HEK293 (cell line): ENCODE measurements around the gene MGAT4C.
"Not testable (repeated sequence)": the region's sequence is repeated elsewhere in the genome, so short reads cannot be mapped to it uniquely, and the experiment has no call there.

Source experiments
- CTCF ChIA-PET: fragments of 350-600 bp; formaldehyde crosslinking; extraction: SDS; loops from one replicate; lab custom pipeline; 2021; ENCODE audit warnings: antibody characterized with exemption; lab: Yijun Ruan, JAX
- POLR2A ChIA-PET: fragments of 300-600 bp; formaldehyde crosslinking; extraction: SDS; loops from one replicate; lab custom pipeline; 2020; ENCODE audit warnings: antibody characterized with exemption, inconsistent platforms; lab: Yijun Ruan, JAX
- H3K27ac ChIP-seq: fragments of 200-500 bp; sonication (Bioruptor generic); 2 replicates; pipeline ENCODE4 v1.5.1; 2014; ENCODE audit warnings: low read depth, low read length, control low read depth, inconsistent platforms; ENCODE audit errors: extremely low read depth
- H3K36me3 ChIP-seq, 2 experiments: fragments of 200-500 bp in 1 of 2; sonication (Bioruptor generic) in 1 of 2; 1 replicate in 1 of 2; 2 replicates in 1 of 2; pipeline ENCODE4 v1.5.1; 2014 to 2017; ENCODE audit warnings: inconsistent platforms in 2 of 2, low read length in 2 of 2; ENCODE audit not compliant: control insufficient read depth in 2 of 2, insufficient read depth in 1 of 2
- H3K4me1 ChIP-seq: fragments of 200-500 bp; sonication (Bioruptor generic); 2 replicates; pipeline ENCODE4 v1.5.1; 2014; ENCODE audit warnings: mild to moderate bottlenecking, low read length, inconsistent platforms; ENCODE audit not compliant: control insufficient read depth, insufficient read depth
- H3K4me3 ChIP-seq: 2 replicates; pipeline ENCODE4 v1.5.1; 2011; ENCODE audit warnings: low read depth, mild to moderate bottlenecking, control low read depth, low read length, moderate library complexity
- H3K9me3 ChIP-seq: fragments of 200-500 bp; sonication (Bioruptor generic); 2 replicates; pipeline ENCODE4 v1.5.1; 2014; ENCODE audit warnings: low read depth, low read length, inconsistent platforms; ENCODE audit not compliant: control insufficient read depth, insufficient read depth
- BCL11B ChIP-seq: fragments of 450-650 bp; formaldehyde crosslinking; IDR thresholded peaks from 2 replicates; pipeline ENCODE4 v1.5.1; 2016; ENCODE audit warnings: low read depth, missing biosample characterization, missing genetic modification characterization
- HOXA7 ChIP-seq: sonication (generic); formaldehyde crosslinking; IDR thresholded peaks from 2 replicates; pipeline ENCODE4 v1.8.1; 2022; ENCODE audit warnings: missing genetic modification reagents, borderline replicate concordance
- HOXD13 ChIP-seq: sonication (generic); formaldehyde crosslinking; IDR thresholded peaks from 2 replicates; pipeline ENCODE4 v1.8.0; 2022; ENCODE audit warnings: missing genetic modification reagents, borderline replicate concordance
- REST ChIP-seq: fragments of 450-650 bp; formaldehyde crosslinking; IDR thresholded peaks from 2 replicates; pipeline ENCODE4 v1.5.1; 2016; ENCODE audit warnings: missing biosample characterization, missing genetic modification characterization
- ZBTB1 ChIP-seq: fragments of 450-650 bp; formaldehyde crosslinking; IDR thresholded peaks from 2 replicates; pipeline ENCODE4 v1.5.1; 2016; ENCODE audit warnings: missing biosample characterization, missing genetic modification characterization
- ZBTB20 ChIP-seq: fragments of 450-650 bp; formaldehyde crosslinking; IDR thresholded peaks from 2 replicates; pipeline ENCODE4 v1.5.1; 2016; ENCODE audit warnings: missing biosample characterization, missing genetic modification characterization
- ZBTB21 ChIP-seq: fragments of 450-650 bp; formaldehyde crosslinking; IDR thresholded peaks from 2 replicates; pipeline ENCODE4 v1.5.1; 2017; ENCODE audit warnings: missing biosample characterization, missing genetic modification characterization
- ZFP37 ChIP-seq: fragments of 450-650 bp; formaldehyde crosslinking; IDR thresholded peaks from 2 replicates; pipeline ENCODE4 v1.5.1; 2016; ENCODE audit warnings: missing biosample characterization, missing genetic modification characterization
- ZFP41 ChIP-seq: fragments of 450-650 bp; formaldehyde crosslinking; IDR thresholded peaks from 2 replicates; pipeline ENCODE4 v1.5.1; 2016; ENCODE audit warnings: missing biosample characterization, missing genetic modification characterization, borderline replicate concordance
- ZNF132 ChIP-seq: fragments of 450-650 bp; formaldehyde crosslinking; IDR thresholded peaks from 2 replicates; pipeline ENCODE4 v1.5.1; 2017; ENCODE audit warnings: missing biosample characterization, missing genetic modification characterization, borderline replicate concordance
- ZNF302 ChIP-seq: fragments of 450-650 bp; formaldehyde crosslinking; IDR thresholded peaks from 2 replicates; pipeline ENCODE4 v1.5.1; 2016; ENCODE audit warnings: missing biosample characterization, missing genetic modification characterization, low read depth
- ZNF518A ChIP-seq: fragments of 450-650 bp; formaldehyde crosslinking; conservative IDR thresholded peaks from 2 replicates; pipeline ENCODE4 v1.5.1; 2016; ENCODE audit warnings: low read depth, missing biosample characterization, missing genetic modification characterization
- ZNF544 ChIP-seq: fragments of 450-650 bp; formaldehyde crosslinking; IDR thresholded peaks from 2 replicates; pipeline ENCODE4 v1.5.0; 2017; ENCODE audit warnings: missing biosample characterization, missing genetic modification characterization
- ZNF768 ChIP-seq: fragments of 450-650 bp; formaldehyde crosslinking; IDR thresholded peaks from 2 replicates; pipeline ENCODE4 v1.5.1; 2018; ENCODE audit warnings: missing biosample characterization, mild to moderate bottlenecking, missing genetic modification characterization
- ZSCAN5A ChIP-seq: fragments of 450-650 bp; formaldehyde crosslinking; IDR thresholded peaks from 2 replicates; pipeline ENCODE4 v1.5.1; 2016; ENCODE audit warnings: missing biosample characterization, missing genetic modification characterization

Gene MGAT4C

GRCh38 chr12:86059052-86059451, 197.1 kb downstream of the MGAT4C start:
- H3K4me1 ChIP-seq, H3K4me3 ChIP-seq, POLR2A ChIA-PET, H3K9me3 ChIP-seq, CTCF ChIA-PET, H3K27ac ChIP-seq, H3K36me3 ChIP-seq: not testable (repeated sequence)

GRCh38 chr12:86057092-86057845, 198.9 kb downstream of the MGAT4C start:
- no peaks in the 10 kb centered on the region for H3K9me3 ChIP-seq
- H3K36me3 ChIP-seq = no peaks in the 10 kb centered on the region
- TF ChIP-seq ZNF518A (no peak), REST (tag by site-specific recombination) (no peak), ZNF544 (no peak), ZNF132 (tag by site-specific recombination) (no peak), ZBTB1 (tag by site-specific recombination) (no peak), ZNF302 (no peak), HOXD13 (CRISPR knock-in tag) (no peak), ZSCAN5A (no peak), ZNF768 (no peak), HOXA7 (CRISPR knock-in tag) (no peak), ZBTB21 (tag by site-specific recombination) (no peak), BCL11B (tag by site-specific recombination) (no peak), ZFP37 (tag by site-specific recombination) (no peak), ZBTB20 (tag by site-specific recombination) (no peak), ZFP41 (tag by site-specific recombination) (no peak)
- ChIA-PET CTCF (interaction anchor here (0.5 to 0.9 kb wide), 3 partner anchors 13 to 490 kb away, joined by 3 read pairs; no protein-coding TSS in a partner anchor), POLR2A (no interaction called here)
- H3K4me1 ChIP-seq = no peaks in the 10 kb centered on the region
- H3K4me3 ChIP-seq = no peak overlapping the region
- H3K27ac ChIP-seq = no peak overlapping the region
